ENCODE data around the gene GOT1. TPM values are rescaled to one million over a fixed set of nuclear protein-coding genes. Genes with fewer than 3 reads are reported as not detected.

GOT1 gene
- polyA plus RNA-seq, 2 donors = 29.6 to 57.8 TPM

DNA sequence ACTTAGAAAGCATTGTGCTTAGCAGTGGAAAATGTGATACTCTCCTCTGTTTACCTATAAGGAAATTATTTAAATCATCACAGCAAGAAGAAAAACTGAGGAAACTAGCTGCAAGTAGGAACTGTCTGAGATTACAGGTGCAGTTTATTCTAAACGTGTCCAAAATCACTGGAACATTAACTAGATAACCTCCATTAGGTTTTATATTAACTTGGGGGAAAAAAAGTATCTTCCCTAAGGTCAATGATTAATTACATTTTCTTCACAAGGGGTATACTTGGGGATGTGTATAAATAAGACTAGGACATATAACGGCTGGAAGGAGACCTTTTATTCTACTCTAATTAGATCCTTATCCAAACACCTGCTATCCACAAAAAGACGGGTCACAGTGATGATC lies 3.7 kb downstream of the GOT1 start:
- no peaks in the 10 kb centered on the region for H3K27me3 ChIP-seq (ENCODE audit: control insufficient read depth in 1 of 2, insufficient read depth in 2 of 2, low read length in 2 of 2)
- H3K27ac ChIP-seq (ENCODE audit: low read depth in 2 of 2, low read length in 1 of 2) = no peak overlapping the region
- peaks cover 0 to 3% of the 10 kb centered on the region in 2 donors for H3K4me1 ChIP-seq (ENCODE audit: control insufficient read depth in 2 of 2, insufficient read depth in 2 of 2, low read length in 1 of 2)
- H3K36me3 ChIP-seq (ENCODE audit: control insufficient read depth in 2 of 2, insufficient read depth in 2 of 2, low read length in 1 of 2) = peaks cover 0 to 8% of the 10 kb centered on the region in 2 donors
- 50 to 68% methylated on average over 3 of the region's 3 CpGs for WGBS, 2 donors
- H3K9me3 ChIP-seq (ENCODE audit: control insufficient read depth in 2 of 2, insufficient read depth in 1 of 2, low read depth in 1 of 2, low read length in 1 of 2) = no peaks in the 10 kb centered on the region
- no peak overlapping the region for H3K4me3 ChIP-seq (ENCODE audit: low read depth in 1 of 2, low read length in 2 of 2)

DNA sequence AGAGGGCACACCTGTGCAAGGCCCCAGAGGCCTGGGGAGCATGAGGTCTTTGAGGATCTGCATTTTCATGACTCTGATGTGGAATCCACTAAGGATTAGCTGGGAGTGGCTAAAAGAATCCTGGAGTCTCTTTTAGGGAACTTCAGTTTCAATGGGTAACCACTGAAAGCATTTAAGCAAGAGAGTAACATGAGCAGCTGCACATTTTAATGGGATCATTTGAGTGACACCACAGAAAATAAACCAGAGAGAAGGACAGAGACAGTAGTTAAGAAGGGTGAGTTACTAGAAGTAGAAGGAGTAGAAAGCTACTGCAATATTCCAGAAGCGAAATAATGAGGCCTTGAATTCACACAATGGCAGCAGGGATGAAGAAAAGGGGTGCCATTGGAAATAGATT lies 5.2 kb downstream of the GOT1 start:
- 99 to 100% methylated on average over 1 of the region's 1 CpG for WGBS, 2 donors
- H3K4me1 ChIP-seq (ENCODE audit: control insufficient read depth in 2 of 2, insufficient read depth in 2 of 2, low read length in 1 of 2) = peaks cover 0 to 3% of the 10 kb centered on the region in 2 donors
- H3K27ac ChIP-seq (ENCODE audit: low read depth in 2 of 2, low read length in 1 of 2) = no peak overlapping the region
- peaks cover 6 to 8% of the 10 kb centered on the region in 2 donors for H3K36me3 ChIP-seq (ENCODE audit: control insufficient read depth in 2 of 2, insufficient read depth in 2 of 2, low read length in 1 of 2)
- no peak overlapping the region for H3K4me3 ChIP-seq (ENCODE audit: low read depth in 1 of 2, low read length in 2 of 2)
- H3K27me3 ChIP-seq (ENCODE audit: control insufficient read depth in 1 of 2, insufficient read depth in 2 of 2, low read length in 2 of 2) = no peaks in the 10 kb centered on the region
- H3K9me3 ChIP-seq (ENCODE audit: control insufficient read depth in 2 of 2, insufficient read depth in 1 of 2, low read depth in 1 of 2, low read length in 1 of 2) = no peaks in the 10 kb centered on the region

DNA sequence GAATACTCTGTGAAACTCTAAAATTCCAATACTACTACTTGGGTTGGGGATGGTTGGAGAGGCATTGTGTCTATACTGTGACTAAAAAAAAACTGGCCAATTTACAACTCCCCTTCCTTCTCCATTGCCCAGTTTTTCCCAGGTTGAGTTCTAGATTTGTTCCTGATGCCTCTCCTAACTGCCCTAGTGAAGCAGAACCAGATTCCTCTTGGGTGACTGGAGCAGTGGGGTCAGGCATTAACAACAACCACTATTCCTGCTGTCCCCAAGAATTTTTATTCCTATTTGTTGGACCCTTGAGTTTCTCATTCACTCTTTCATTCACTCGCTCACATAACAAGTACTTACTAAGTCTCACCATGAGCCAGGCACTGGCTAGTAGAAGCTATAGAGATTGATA lies 5.8 kb downstream of the GOT1 start:
- Histone ChIP-seq H3K36me3 (ENCODE audit: control insufficient read depth in 2 of 2, insufficient read depth in 2 of 2, low read length in 1 of 2) (peaks cover 6 to 11% of the 10 kb centered on the region in 2 donors), H3K27me3 (ENCODE audit: control insufficient read depth in 1 of 2, insufficient read depth in 2 of 2, low read length in 2 of 2) (no peaks in the 10 kb centered on the region), H3K27ac (ENCODE audit: low read depth in 2 of 2, low read length in 1 of 2) (no peak overlapping the region), H3K4me1 (ENCODE audit: control insufficient read depth in 2 of 2, insufficient read depth in 2 of 2, low read length in 1 of 2) (peaks cover 0 to 3% of the 10 kb centered on the region in 2 donors), H3K9me3 (ENCODE audit: control insufficient read depth in 2 of 2, insufficient read depth in 1 of 2, low read depth in 1 of 2, low read length in 1 of 2) (no peaks in the 10 kb centered on the region), H3K4me3 (ENCODE audit: low read depth in 1 of 2, low read length in 2 of 2) (no peak overlapping the region)
- 96 to 97% methylated on average over 1 of the region's 1 CpG for WGBS, 2 donors

DNA sequence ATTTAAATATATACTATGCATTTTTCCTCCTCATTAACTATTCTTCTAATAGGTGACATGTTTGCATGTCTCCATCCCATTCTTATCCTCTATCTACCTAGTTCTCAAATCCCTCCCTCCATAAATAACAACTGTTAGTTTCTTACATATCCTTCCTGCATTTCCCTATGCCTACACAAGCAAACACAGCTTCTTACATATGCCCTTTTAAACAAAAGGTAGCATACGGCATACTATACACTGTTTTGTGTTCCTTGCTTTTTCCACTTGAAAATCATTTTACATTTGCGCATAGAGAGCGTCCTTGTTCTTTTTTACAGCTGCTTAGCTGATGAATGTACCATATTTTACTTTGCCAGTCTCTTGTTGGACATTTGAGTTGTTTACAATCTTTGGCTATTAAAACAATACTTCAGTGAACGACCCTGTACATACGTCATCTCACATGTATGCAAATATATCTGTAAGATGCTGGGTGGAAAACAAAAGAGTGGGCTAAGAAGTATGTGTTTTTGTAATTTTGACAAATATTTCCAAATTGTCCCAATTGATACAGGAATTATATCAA lies 7.8 kb downstream of the GOT1 start:
- peaks cover 14 to 18% of the 10 kb centered on the region in 2 donors for H3K36me3 ChIP-seq (ENCODE audit: control insufficient read depth in 2 of 2, insufficient read depth in 2 of 2, low read length in 1 of 2)
- H3K9me3 ChIP-seq (ENCODE audit: control insufficient read depth in 2 of 2, insufficient read depth in 1 of 2, low read depth in 1 of 2, low read length in 1 of 2) = no peaks in the 10 kb centered on the region
- 94 to 95% methylated on average over 5 of the region's 5 CpGs for WGBS, 2 donors

DNA sequence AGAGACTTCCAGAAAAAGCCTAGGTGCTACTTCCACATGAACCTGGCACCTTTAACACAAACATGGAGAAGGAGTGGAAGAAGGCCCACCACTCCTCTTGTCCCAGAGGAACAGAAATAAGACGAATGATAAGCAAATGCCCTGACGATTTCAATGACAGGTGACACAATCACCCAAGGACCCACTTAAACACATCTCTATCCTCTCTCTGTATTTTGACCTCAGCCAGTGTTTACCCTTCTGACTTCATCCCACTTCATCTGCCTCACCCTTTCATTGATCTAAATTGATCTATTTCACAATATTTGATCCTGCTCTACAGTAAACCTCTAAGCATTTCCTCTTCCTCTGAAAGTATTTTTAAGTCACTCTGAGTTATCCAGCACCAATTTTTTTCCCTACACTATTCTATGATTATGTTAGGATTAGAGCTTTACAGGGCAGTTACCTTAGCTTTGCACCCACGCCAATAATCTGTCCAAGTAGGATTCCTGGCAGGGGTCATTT lies 9.1 kb downstream of the GOT1 start:
- Histone ChIP-seq H3K27ac (ENCODE audit: low read depth in 2 of 2, low read length in 1 of 2) (no peak overlapping the region), H3K9me3 (ENCODE audit: control insufficient read depth in 2 of 2, insufficient read depth in 1 of 2, low read depth in 1 of 2, low read length in 1 of 2) (no peaks in the 10 kb centered on the region), H3K4me1 (ENCODE audit: control insufficient read depth in 2 of 2, insufficient read depth in 2 of 2, low read length in 1 of 2) (no peaks in the 10 kb centered on the region), H3K4me3 (ENCODE audit: low read depth in 1 of 2, low read length in 2 of 2) (no peak overlapping the region), H3K27me3 (ENCODE audit: control insufficient read depth in 1 of 2, insufficient read depth in 2 of 2, low read length in 2 of 2) (no peaks in the 10 kb centered on the region), H3K36me3 (ENCODE audit: control insufficient read depth in 2 of 2, insufficient read depth in 2 of 2, low read length in 1 of 2) (peaks cover 14 to 18% of the 10 kb centered on the region in 2 donors)
- 91 to 92% methylated on average over 3 of the region's 3 CpGs for WGBS, 2 donors

More for the DNA sequence above, 7.8 kb downstream of the GOT1 start:
- Histone ChIP-seq H3K4me3 (ENCODE audit: low read depth in 1 of 2, low read length in 2 of 2) (no peak overlapping the region), H3K27me3 (ENCODE audit: control insufficient read depth in 1 of 2, insufficient read depth in 2 of 2, low read length in 2 of 2) (no peaks in the 10 kb centered on the region), H3K27ac (ENCODE audit: low read depth in 2 of 2, low read length in 1 of 2) (no peak overlapping the region), H3K4me1 (ENCODE audit: control insufficient read depth in 2 of 2, insufficient read depth in 2 of 2, low read length in 1 of 2) (peaks cover 0 to 2% of the 10 kb centered on the region in 2 donors)

DNA sequence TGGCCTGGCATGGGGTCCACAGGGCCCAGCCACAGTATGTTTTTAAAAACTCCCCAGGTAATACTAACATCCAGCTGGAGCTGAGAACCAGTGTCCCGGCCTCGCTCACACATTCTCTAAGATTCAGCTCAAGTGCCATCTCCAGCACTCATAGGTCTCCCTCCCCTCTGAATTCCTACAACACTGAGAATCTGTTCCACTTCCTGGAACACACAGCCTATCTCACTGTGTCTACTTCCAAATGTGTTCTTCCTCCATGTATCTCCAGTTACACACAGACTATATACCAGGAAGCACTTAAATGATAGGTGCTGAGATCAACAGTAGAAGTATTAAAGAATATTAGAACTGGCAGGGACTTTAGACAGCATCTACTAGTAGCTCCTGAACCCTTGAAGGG lies 10.7 kb downstream of the GOT1 start:
- H3K27ac ChIP-seq (ENCODE audit: low read depth in 2 of 2, low read length in 1 of 2) = no peak overlapping the region
- H3K9me3 ChIP-seq (ENCODE audit: control insufficient read depth in 2 of 2, insufficient read depth in 1 of 2, low read depth in 1 of 2, low read length in 1 of 2) = no peaks in the 10 kb centered on the region
- no peak overlapping the region for H3K4me3 ChIP-seq (ENCODE audit: low read depth in 1 of 2, low read length in 2 of 2)
- H3K4me1 ChIP-seq (ENCODE audit: control insufficient read depth in 2 of 2, insufficient read depth in 2 of 2, low read length in 1 of 2) = no peaks in the 10 kb centered on the region
- H3K27me3 ChIP-seq (ENCODE audit: control insufficient read depth in 1 of 2, insufficient read depth in 2 of 2, low read length in 2 of 2) = no peaks in the 10 kb centered on the region
- WGBS, 2 donors = 98 to 100% methylated on average over 2 of the region's 2 CpGs
- peaks cover 9 to 14% of the 10 kb centered on the region in 2 donors for H3K36me3 ChIP-seq (ENCODE audit: control insufficient read depth in 2 of 2, insufficient read depth in 2 of 2, low read length in 1 of 2)

DNA sequence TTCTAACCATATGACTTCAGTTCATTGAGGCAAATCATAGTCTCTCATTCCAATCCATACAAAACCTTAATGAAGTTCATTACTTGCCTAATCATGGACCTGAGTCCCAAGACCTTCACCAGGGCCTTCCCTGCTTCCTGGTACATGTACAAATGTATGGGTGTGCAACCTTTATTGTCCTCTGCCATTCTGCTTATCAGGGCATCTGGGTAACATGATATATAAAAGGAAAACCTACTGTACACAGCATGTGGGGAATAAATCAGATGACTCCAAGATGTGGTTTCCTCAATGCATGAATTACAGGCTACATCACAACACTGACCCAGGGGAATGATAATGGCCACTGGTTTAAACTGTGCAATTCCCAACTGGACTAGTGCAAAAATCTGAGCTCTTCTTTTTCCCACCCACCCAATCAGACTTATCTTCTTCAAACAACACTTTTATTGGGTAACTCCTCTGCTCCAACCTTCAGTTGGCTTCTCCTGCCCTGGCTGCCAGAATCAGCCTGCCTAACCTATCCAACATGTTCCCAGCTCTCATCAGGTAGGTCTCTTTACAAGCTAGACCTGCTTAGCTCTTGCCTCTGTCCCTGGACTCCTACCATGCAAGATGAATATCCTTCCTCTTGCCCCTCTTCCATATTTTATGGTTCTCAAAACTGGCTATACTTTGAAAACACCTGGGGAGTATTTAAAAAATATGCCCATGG lies 11.4 kb downstream of the GOT1 start:
- Histone ChIP-seq H3K27ac (ENCODE audit: low read depth in 2 of 2, low read length in 1 of 2) (no peak overlapping the region), H3K4me1 (ENCODE audit: control insufficient read depth in 2 of 2, insufficient read depth in 2 of 2, low read length in 1 of 2) (no peaks in the 10 kb centered on the region), H3K4me3 (ENCODE audit: low read depth in 1 of 2, low read length in 2 of 2) (no peak overlapping the region), H3K9me3 (ENCODE audit: control insufficient read depth in 2 of 2, insufficient read depth in 1 of 2, low read depth in 1 of 2, low read length in 1 of 2) (no peaks in the 10 kb centered on the region), H3K36me3 (ENCODE audit: control insufficient read depth in 2 of 2, insufficient read depth in 2 of 2, low read length in 1 of 2) (peaks cover 9 to 14% of the 10 kb centered on the region in 2 donors), H3K27me3 (ENCODE audit: control insufficient read depth in 1 of 2, insufficient read depth in 2 of 2, low read length in 2 of 2) (no peaks in the 10 kb centered on the region)

DNA sequence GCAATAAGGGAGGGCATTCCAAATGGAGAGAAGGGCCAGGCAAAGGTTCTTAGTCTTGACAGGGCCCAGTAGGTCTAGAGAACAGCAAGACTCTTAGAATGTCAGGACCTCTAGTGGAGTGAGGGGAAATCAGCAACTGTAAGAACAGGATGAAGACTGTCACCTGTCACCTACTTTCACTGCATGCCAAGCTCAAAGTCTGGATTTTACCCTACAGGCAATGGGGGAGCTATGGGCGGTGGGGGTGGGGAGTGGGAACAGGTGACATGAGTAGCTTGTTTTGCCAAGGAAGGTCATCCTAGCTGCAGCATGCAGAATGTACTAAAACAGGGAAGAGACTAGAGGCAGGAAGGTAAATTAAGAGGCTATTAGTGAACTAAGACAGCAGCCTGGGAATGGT lies 18.3 kb downstream of the GOT1 start:
- no peaks in the 10 kb centered on the region for H3K27me3 ChIP-seq (ENCODE audit: control insufficient read depth in 1 of 2, insufficient read depth in 2 of 2, low read length in 2 of 2)
- H3K36me3 ChIP-seq (ENCODE audit: control insufficient read depth in 2 of 2, insufficient read depth in 2 of 2, low read length in 1 of 2) = peaks cover 0 to 2% of the 10 kb centered on the region in 2 donors
- no peak overlapping the region for H3K27ac ChIP-seq (ENCODE audit: low read depth in 2 of 2, low read length in 1 of 2)
- H3K4me1 ChIP-seq (ENCODE audit: control insufficient read depth in 2 of 2, insufficient read depth in 2 of 2, low read length in 1 of 2) = no peaks in the 10 kb centered on the region
- H3K9me3 ChIP-seq (ENCODE audit: control insufficient read depth in 2 of 2, insufficient read depth in 1 of 2, low read depth in 1 of 2, low read length in 1 of 2) = no peaks in the 10 kb centered on the region
- H3K4me3 ChIP-seq (ENCODE audit: low read depth in 1 of 2, low read length in 2 of 2) = no peak overlapping the region
- WGBS, 2 donors = 72 to 100% methylated on average over 1 of the region's 1 CpG

DNA sequence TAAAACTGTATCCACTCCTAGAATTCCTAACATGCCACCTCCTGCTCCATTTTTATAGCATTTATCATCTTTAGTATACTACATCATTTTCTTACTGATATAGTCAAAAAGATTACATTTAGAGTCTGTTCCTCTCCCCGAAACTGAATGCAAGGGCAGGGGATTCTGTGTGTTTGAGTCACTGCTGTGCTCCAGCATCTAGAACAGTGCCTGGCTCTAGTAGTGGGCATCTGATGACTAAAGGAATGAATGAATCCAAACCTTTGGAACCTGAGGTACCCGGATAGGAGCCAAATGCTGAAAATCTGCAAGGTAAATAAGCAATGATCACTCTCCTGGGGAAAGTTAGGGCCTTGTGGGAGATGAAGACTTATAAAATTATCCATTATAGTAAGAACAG lies 18.9 kb downstream of the GOT1 start:
- Histone ChIP-seq H3K36me3 (ENCODE audit: control insufficient read depth in 2 of 2, insufficient read depth in 2 of 2, low read length in 1 of 2) (peaks cover 0 to 2% of the 10 kb centered on the region in 2 donors), H3K27ac (ENCODE audit: low read depth in 2 of 2, low read length in 1 of 2) (no peak overlapping the region), H3K9me3 (ENCODE audit: control insufficient read depth in 2 of 2, insufficient read depth in 1 of 2, low read depth in 1 of 2, low read length in 1 of 2) (no peaks in the 10 kb centered on the region), H3K4me3 (ENCODE audit: low read depth in 1 of 2, low read length in 2 of 2) (no peak overlapping the region), H3K27me3 (ENCODE audit: control insufficient read depth in 1 of 2, insufficient read depth in 2 of 2, low read length in 2 of 2) (no peaks in the 10 kb centered on the region), H3K4me1 (ENCODE audit: control insufficient read depth in 2 of 2, insufficient read depth in 2 of 2, low read length in 1 of 2) (no peaks in the 10 kb centered on the region)
- 85 to 94% methylated on average over 2 of the region's 2 CpGs for WGBS, 2 donors

DNA sequence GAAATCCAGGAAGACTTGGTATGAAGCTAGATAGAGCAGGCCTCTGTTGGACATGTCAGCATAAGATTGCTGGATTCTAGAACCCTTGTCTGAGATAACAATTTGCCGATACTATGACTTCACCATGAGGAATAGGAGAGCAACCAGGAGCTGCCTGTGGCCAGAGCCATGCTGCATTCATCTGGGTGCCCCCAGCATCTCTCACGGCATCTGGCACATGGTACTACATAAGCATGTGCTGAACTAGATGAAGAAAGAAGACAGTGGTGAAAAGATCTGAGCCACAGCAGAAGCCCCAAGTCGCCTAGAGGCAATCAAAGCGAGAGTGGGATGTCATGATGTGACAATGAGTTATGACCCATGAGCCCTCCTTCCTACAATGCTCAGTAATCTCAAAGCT lies 19.5 kb downstream of the GOT1 start:
- no peak overlapping the region for H3K4me3 ChIP-seq (ENCODE audit: low read depth in 1 of 2, low read length in 2 of 2)
- no peaks in the 10 kb centered on the region for H3K9me3 ChIP-seq (ENCODE audit: control insufficient read depth in 2 of 2, insufficient read depth in 1 of 2, low read depth in 1 of 2, low read length in 1 of 2)
- WGBS, 2 donors = 92 to 95% methylated on average over 4 of the region's 4 CpGs
- no peaks in the 10 kb centered on the region for H3K4me1 ChIP-seq (ENCODE audit: control insufficient read depth in 2 of 2, insufficient read depth in 2 of 2, low read length in 1 of 2)
- H3K27me3 ChIP-seq (ENCODE audit: control insufficient read depth in 1 of 2, insufficient read depth in 2 of 2, low read length in 2 of 2) = no peaks in the 10 kb centered on the region
- no peak overlapping the region for H3K27ac ChIP-seq (ENCODE audit: low read depth in 2 of 2, low read length in 1 of 2)
- peaks cover under 1 to 2% of the 10 kb centered on the region in 2 donors for H3K36me3 ChIP-seq (ENCODE audit: control insufficient read depth in 2 of 2, insufficient read depth in 2 of 2, low read length in 1 of 2)
